Loucy (cell line): ENCODE measurements around the gene TTC7B.

Experiments
- EZH2phosphoT487 ChIP-seq: fragments of 200-600 bp; IDR thresholded peaks from 2 replicates; pipeline ENCODE4 v1.6.1; 2018; ENCODE audit warnings: antibody characterized with exemption, mild to moderate bottlenecking, moderate library complexity, borderline replicate concordance
- TF ChIP-seq, protein P1 (sequence below): fragments of 200-600 bp; sonication (generic); conservative IDR thresholded peaks from 2 replicates; pipeline ENCODE4 v1.5.1; 2014; ENCODE audit warnings: mild to moderate bottlenecking, antibody characterized with exemption, low read length

DNA sequence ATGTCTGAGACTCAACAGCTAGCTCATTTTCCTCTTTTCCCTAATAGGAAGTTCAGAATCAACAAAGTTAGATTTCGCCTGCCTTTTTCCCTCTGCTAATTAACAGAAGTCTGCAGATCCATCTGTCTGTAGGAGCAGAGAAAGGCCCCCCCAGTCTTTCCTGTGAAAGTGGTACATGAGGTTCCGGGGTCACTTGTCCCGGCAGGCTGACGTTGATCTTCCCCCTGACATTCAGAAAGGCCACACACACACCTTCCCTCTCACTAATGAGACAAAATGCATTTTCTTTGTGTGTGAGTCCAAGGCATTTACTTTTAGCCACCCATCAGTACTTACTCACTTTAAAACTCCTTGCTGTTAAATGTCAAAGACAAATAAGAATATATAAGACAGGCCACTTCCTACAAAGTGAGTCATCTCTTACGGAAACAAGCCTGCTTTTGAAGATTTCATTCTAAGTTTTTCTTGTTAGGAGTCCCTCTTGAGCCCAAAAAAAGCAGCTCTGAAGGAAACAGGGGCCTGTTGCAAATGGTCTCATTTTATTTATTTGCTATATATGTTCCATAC is 138.7 kb downstream of the TTC7B start:
- TF ChIP-seq, protein P1, sequence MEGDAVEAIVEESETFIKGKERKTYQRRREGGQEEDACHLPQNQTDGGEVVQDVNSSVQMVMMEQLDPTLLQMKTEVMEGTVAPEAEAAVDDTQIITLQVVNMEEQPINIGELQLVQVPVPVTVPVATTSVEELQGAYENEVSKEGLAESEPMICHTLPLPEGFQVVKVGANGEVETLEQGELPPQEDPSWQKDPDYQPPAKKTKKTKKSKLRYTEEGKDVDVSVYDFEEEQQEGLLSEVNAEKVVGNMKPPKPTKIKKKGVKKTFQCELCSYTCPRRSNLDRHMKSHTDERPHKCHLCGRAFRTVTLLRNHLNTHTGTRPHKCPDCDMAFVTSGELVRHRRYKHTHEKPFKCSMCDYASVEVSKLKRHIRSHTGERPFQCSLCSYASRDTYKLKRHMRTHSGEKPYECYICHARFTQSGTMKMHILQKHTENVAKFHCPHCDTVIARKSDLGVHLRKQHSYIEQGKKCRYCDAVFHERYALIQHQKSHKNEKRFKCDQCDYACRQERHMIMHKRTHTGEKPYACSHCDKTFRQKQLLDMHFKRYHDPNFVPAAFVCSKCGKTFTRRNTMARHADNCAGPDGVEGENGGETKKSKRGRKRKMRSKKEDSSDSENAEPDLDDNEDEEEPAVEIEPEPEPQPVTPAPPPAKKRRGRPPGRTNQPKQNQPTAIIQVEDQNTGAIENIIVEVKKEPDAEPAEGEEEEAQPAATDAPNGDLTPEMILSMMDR: no peak
- no peak for TF ChIP-seq EZH2phosphoT487
